GM19240 (cell line): ENCODE data around the gene CDYL.
A peak's percentile ranks its signal among the peaks of the same experiment; 100 is the strongest.

Experiments
- DNase-seq: peaks from one replicate; pipeline ENCODE4 v3.0.0; 2011; ENCODE audit warnings: low spot score; ENCODE audit not compliant: insufficient read length

Gene CDYL

DNA sequence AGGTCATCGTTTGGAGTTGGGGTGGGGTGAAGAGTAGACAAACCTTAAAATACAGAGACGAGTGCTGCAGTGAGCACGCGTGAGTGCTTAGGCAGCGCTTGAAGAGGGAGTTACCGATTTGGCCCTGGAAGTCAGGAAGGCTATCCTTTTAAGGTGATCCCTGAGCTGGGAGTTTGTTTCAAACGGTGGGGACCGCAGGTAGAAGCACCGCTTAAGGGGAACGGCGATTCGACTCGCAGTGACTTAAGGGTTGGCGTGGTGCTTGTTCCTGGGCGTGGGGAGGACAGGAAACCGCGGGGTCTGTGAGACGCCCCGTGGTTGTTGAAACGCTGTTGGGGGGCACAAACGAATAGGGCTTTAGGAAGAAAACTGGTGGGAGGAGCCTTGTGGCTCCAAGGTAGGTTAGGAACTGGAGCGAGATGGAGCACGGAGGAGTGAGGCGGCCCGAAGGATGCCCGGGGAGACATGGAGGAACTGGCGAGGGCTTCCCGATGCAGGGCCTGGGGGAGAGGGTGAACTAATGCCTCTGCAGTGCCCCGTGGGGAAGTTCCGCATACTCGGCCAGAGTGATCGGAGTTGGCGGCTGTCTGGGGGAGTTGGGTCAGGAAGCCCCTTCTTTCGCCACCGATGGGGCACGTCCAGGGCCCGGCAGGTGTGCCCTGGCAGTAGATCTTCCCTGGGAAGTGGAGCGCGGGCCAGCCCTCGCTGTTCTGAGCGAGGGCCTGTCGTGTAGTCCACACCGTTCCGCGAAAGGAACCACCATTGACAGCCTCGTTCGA lies 1.3 kb upstream of the CDYL start:
- DNase-seq = no peak

DNA sequence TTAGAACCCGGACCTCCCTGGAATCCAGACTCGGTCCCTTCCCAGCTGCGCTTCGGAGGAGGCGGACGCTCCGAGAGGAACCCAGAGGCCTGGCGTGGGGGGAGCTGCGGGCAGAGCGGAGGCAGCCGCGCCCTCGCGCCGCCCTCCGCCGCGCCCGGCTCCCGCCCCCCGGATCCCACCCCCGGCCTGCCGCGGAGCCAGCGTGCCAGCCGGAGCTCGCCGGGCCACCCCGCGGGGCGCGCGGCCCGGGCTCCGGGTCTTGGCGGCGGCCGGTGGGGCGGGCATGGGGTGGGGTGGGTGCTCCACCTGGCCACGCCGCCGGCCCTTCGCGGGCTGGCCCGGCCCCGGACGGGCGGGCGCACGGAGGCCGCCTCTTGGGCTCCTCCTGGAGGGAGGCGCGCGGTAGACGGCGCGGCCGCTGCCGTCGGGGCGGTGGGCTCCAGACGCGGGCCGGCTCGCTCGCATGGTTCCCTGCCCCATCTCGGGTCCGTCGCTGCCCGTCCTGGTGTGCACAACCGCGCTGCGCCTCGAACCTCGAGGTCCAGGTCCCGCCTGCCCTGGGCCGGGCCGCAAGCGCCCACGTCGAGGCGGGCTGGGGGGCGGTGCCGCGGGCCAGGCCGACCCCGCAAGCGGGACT lies 592 bp upstream of the CDYL start:
- peak; percentile 61 for DNase-seq

DNA sequence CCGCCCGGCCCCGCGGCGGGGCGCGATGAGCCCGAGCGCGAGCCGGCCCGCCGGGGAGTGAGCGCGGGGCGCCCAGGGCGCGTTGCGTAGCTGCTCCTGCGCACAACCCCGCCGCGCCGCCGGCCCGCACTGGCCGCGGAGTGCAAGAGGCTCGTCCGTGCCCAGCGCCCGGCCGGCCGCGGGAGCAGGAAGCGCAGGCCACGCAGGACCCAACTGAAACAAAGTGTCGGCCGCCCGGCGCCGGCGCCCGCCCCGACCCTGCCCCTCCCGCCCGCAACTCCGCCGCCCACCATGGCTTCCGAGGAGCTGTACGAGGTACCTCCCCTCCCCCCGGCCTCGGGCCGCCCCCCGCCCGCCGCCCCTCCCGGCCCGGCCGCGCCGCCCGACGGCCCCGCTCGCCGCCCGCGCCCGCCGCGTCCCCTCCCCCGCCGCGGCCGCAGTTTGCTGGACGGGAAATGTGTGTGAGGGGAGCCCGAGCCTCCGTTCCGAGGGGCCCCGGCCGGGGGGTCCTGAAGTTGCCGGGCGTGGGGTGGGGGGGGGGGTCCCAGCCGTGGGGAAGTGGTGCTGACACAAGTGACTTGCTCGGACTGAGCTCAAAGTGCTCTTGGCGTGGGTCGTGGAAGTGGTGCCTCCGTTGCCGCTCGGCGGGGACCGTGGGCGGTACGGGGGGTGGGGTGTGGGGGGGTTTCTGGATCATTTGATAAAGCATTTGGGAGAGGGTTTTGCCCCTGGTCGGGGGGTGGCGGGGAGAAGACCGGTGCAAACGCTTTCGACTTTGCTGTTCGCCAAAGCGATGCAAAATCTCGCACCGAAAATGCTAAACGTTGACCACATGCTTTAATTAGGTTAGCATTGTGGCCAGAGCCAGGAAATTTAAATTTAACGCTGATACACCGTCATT lies 539 bp downstream of the CDYL start:
- DNase-seq = peak; percentile 51

DNA sequence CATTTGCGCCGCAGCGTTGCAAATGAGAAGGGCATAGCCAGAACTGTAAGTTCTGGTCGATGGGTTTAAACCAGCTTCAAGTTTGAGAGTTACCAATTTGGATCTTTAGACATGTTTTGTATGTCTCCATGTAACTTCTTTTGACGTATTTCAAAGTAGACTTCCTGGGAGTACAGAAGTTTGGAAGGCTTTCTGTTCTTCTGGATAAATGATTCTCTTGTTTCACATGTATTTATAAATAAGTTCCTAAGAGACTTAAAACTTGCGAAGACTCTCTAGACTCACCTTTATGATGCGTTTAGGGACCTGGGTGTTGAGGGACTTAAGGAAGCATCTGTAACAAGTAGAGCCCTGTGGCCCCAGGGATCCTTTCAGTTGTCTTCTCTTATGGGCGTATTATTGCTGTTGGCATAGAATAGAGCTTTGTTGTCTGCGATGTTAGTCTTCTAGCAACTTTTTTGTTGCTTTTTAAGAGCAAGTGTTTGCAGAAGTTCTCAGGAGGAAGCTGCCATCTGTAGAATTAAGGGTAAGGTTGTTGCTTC lies 1.3 kb downstream of the CDYL start:
- DNase-seq = no peak

DNA sequence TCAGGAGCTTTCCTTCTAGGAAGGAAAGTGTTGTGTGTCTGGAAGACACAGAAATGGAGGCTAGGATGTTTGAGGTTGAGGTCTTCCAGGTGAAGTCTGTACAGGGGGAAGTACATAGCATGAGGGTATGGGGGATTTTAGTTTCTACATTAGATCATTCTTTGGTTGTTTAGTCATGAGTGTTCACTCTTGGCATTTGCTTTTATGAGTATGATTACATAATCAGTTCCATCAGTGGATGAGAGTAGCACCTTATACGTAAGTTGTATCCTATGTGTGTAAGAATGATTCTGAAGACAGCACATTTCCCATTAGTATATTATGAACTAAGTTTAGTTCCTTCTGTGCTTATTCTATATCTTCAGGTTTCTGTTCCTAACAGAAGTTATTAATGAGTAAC lies 1.9 kb downstream of the CDYL start:
- no peak for DNase-seq

DNA sequence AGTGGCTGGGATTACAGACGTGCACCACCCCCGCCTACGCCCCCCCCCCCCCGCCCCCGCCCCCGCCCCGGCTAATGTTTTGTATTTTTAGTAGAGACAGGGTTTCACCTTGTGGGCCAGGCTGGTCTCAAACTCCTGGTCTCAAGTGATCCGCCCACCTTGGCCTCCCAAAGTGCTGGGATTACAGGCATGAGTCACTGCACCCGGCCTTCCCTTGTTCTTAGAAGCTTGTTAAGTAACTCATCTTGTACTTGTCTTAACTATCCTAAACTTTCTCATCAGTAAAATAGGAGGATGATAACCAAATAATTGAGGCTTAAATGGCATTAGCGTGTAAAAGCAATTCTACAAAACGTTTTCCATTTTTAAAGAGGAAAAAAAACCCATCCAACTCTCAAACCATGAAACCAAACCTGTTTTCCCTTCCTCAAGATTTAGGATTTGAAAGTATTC lies 4.2 kb downstream of the CDYL start:
- DNase-seq = no peak

DNA sequence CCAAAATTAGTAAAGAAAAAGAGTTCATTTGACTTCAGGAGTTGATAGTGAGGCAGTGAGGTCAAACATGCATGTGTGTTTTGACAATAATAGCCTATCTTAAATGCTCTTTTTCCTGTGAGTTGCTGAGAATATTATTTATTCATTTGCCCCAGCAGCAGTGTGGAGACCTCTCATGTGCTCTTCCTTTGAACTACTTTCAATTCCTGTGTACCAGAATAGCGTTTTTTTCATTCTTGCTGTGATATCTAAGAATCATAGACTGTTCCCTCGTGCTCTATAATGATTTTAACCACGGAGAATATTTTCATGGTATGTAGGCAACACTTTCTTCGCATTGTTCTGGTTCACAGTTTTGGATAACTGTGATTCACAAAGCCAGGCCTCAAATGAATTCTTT lies 5.2 kb downstream of the CDYL start:
- no peak for DNase-seq

DNA sequence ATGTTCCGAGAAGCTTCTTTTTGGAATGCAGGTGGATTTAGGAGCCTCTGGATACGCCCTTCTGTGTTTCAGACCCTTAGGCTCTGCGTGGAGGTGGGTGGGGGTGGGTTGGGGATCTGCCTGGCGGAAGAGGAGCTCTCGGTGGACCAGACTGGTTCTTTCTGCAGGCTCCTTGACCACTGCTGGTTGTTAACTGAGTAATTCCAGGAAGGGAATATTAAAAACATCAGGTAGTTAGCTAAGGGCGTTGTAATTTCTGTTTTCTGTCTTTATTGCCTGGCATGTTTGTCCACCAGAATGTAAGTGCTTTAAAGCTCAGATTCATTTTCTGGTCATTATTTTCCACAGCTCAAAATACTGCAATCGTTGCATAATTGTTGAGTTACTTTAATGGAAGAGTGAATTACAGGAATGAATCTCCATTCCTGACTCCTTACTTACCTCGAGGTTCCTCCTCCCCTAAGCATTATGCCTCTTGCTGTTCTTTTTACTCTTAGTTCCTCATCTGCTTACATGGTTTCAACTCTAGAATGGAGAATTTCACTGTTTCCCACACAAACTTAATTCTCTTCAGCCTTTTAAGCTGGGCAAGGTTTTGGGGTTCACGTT lies 5.9 kb downstream of the CDYL start:
- DNase-seq = no peak

DNA sequence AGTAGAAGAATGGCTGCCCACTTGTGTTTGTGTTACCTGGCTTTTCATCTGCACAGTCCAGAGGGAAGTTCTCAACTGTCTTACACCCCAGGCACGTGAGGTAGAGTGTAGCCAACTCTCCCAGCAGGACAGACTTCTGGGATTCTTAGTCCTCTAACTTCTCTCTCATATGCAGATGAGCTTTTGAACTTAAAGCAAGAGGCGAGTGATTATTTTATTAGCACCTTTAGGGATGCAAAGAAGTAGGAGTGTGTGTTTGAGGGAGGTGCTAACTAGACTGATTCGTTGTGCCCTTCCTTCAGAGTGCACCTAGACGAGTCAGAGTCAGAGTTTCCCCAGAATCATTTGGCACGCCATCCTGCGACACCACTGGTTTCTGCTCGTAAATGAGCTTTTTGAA lies 10.8 kb downstream of the CDYL start:
- no peak for DNase-seq

DNA sequence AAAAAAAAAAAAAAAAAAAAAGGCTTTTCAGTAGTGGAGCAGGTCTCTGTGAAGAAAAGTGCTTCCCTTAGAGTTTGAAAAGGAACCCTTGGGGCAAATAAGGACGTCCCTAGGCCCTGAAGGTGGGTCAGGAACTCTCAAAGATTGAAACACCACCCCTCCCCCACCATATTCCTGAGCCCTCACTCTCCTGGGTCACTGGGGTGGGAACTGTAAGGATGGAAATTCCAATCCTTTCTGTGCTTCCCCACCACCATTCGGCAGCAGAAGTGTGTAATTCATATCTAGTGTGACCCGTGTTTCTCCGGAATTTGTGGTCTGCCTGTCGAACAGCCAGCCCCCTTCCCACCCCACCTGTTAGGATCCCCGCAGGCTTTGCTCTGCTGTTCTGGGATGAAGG lies 12.3 kb downstream of the CDYL start:
- DNase-seq = no peak

DNA sequence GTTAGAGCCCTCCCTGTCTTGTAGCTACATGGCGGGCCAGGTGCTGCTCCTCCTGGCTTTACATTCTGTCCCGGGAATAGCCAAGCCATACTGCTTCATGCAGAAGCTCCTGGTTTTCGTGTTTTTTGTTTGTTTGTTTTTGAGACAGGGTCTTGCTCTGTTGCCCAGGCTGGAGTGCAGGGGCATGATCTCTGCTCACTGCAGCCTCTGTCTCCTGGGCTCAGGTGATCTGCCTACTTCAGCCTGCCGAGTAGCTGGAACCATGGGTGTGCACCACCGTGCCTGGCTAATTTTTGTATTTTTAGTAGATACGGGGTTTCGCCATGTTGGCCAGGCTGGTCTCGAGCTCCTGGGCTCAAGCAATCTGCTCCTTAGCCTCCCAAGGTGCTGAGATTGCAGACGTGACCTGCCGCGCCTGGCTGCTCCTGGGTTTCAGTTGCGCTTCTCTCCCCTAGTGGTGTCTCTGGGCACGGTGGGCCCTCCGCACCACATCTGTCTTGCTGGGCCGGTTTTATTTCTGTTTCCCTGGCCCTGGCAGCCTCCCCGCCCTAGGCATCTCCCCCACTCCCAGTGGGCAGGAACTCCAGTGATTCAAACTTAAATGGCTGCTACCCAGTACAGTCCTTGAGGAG lies 12.9 kb downstream of the CDYL start:
- no peak for DNase-seq

DNA sequence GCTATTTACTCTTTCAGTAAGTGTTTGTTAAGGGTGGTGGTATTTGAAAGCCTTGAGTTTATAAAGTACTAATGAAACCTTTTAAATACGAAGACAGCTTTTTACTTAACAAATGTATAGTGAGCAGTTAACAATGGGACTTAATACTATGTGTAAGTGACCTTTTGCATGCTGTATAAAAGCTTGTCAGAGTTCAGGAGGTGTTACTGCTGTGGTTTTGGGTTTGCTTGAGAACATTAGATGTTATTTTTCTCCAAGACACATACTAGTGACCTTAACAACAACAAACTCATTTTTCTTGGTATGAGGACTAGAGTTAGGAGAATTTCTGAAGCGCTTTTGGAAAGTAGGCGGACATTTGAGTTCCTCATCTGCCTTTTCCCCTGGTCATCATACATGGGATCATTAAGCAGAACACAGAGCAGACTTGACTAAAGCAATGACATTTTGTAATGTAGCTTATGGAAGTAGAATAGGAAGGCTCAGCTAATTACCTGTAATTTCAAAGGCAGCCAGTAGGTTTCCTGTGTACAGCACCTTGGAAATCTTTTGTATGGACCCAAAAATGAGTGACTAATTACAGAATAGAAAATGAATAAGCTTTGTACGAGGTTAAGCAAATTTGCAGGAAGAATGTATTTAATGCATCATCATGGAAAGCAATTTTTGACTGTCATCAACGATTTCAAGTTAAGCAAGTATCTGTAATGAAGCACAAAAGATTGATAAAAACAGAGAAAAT lies 14.1 kb downstream of the CDYL start:
- DNase-seq = no peak

DNA sequence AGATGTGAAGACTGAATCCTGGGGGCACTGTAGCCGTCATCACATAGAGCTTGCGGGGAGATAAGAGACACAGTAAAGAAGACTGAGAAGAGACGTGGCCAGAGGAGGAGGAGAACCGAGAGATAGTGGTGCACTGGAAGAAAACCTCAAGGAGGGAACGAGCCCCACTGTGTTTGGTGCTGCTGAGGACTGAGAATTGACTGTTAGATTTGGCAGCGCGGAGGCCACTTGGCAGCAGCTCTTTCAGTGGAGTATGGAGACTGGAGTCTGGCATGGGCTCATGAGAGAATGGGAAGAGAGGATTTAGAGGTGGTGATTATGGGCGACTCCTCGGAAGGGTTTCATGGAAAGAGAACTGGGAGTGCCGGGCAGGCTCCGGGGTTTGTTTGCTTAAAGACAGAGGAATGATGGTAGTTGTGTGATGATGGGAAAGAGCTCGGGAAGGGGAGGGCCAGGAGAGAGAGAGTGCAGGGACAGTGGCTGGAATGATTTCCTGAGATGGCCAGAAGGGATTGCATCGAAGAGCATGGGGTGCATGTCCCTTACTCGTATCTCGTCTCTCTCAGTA lies 18.0 kb downstream of the CDYL start:
- no peak for DNase-seq

DNA sequence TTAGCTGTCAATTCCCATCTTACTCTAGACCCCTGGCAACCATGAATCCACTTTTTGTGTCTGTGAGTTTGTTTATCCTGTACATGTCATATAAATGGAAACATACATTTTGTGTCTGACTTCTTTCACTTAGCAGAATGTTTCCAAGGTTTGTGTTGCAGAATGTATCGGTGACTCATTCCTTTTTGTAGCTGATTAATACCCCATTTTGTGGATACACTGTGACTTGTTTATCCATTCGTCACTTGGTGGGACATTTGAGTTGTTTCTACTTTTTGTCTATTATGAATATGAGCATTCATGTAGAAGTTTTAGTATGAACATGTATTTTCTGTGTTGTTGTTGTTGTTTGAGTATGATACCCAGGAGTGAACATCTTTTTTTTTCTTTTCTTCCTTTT lies 21.4 kb downstream of the CDYL start:
- no peak for DNase-seq

DNA sequence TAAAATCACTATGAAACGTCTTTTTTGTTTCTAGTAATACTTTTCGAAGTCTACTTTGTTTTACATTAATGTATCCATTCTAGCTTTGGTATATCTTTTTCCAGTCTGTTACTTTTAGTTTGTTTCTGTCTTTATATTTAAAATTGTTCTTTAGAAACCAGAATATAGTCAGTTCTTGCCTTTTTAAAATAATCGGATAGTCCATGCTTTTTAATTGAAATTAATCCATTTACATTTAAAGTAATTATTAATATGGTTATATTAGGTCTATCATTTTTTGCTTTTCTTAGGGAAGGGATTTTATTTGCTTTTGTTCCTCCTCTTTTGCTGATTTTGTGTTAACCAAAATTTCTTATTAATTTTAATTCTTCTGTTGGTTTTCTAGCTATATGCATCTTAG lies 23.7 kb downstream of the CDYL start:
- no peak for DNase-seq

DNA sequence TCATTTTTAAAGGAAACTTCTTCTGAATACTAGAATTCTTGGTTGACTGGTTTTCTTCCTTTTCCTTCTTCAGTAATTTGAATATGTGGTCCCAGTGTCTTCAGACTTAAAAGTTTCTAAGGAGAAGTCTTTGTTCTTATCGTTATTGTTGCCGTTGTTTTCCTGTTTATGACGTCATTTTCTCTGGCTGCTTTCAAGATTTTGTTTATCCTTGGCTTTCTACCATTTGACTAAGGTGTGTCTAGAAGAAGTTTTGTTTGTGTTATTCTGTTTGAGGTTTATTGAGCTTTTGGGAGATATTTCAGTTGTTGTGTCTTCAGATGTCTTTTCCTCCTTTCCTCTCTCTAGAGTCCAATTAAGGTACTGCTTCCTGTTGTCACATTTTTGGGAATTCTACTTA lies 24.5 kb downstream of the CDYL start:
- no peak for DNase-seq

DNA sequence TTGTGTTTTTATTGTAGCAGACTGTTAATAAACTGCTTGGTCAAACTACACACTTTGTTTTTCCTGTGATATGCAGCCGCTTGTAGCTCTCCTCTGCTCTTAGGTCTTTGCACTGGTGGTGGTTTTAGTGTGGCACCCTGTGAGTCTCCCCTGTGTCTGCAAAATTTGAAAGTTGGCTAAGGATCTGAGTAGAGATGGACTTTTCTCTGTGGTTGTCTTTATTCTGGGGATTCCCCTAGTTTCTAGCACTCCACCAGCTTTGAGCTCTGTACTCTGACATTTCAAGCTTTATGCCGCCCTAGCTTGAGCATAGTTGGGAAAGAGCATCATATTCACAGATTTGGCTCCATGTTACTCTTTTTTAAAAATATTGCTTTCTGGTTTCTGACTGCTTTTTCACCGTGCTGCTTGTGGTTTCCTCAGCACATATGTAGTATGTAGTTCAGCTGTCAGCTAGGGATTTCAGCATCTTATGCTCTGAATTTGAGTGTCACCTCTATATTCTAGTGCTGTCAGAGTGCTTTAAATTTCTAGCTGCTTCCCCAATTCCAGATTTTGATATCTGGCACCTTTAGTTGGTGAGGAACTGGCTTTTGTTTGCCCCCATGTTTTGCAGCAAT lies 25.4 kb downstream of the CDYL start:
- DNase-seq = no peak

DNA sequence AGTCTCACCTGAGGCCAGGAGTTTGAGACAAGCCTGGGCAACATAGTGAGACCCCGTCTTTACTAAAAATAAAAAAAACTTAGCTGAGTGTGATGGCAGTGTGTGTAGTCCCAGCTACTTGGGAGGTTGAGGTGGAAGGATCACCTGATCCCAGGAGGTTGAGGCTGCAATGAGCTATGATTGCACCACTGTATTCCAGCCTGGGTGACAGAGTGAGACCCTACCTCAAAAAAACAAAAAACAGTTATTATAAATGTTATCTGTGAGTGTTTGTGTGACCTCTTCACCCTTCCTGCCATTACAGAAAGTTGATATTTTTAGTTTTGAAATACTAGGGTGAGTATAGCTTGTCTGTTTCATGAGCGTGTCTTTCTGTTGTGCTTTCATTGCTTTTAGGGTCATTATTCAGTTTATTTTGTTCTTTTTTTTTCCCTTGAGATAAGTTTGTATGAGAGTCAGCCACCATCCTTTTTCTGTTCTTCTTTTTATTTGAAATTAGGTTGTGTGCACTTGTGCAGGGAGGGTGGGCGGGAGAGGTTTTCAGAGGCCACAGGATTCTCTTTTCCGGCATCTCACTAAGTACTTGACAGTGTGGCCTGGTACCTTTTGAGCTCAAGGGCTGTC lies 26.2 kb downstream of the CDYL start:
- no peak for DNase-seq

DNA sequence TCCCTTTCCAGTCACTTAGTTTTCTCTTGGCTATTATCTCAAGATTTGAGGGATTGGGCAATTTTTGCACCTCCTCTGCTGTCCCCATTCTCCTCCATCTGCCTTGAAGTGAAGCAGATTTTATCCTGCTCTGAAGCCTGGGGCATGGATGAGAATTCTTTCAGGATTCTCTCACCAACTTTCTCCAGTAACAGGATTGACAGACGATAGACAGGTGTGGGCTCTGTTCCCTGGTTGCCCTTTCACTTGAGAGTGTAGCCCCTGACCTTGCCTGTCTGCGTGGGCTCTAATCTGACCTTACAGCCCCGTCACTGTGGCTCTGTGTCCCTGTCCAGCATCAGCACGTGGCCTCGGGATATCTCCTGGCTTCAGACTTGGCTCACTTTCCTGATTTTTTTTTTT lies 27.1 kb downstream of the CDYL start:
- DNase-seq = no peak
